CD14-positive monocyte (primary cell): ENCODE data around the gene TPPP. TPM values are rescaled to one million over a fixed set of nuclear protein-coding genes. Genes with fewer than 3 reads are reported as not detected.

Experiments used
- DNase-seq, 3 donors: peaks; one replicate each; pipeline ENCODE4 v3.0.0-alpha.2; 2011 to 2022
- H2AFZ ChIP-seq: 2 replicates; pipeline ENCODE4 v1.6.0; 2012; ENCODE audit warnings: mild to moderate bottlenecking, low read depth, low read length, inconsistent platforms; ENCODE audit not compliant: insufficient read depth, poor library complexity, severe bottlenecking
- H3K27ac ChIP-seq, 2 donors: 1 replicate in 1 of 2; 2 replicates in 1 of 2; pipeline ENCODE4 v1.5.1; 2012 to 2013; ENCODE audit warnings: low read length in 2 of 2, control low read depth in 1 of 2, inconsistent platforms in 1 of 2, low read depth in 1 of 2, mild to moderate bottlenecking in 1 of 2
- H3K27me3 ChIP-seq, 2 donors: one replicate each; pipeline versions ENCODE4 v1.6.0 to v1.6.1; 2011 to 2013; ENCODE audit warnings: low read length in 2 of 2; ENCODE audit not compliant: control insufficient read depth in 2 of 2, insufficient read depth in 2 of 2
- H3K36me3 ChIP-seq, 2 donors: replicated peaks in 1 of 2; 1 replicate in 1 of 2; 2 replicates in 1 of 2; pipeline versions ENCODE4 v1.5.1 to v1.6.1; 2012 to 2013; ENCODE audit warnings: low read length in 2 of 2, control low read depth in 1 of 2, inconsistent platforms in 1 of 2, mild to moderate bottlenecking in 1 of 2; ENCODE audit not compliant: insufficient read depth in 2 of 2, control insufficient read depth in 1 of 2
- H3K4me1 ChIP-seq, 2 donors: 1 replicate in 1 of 2; 2 replicates in 1 of 2; pipeline versions ENCODE4 v1.5.1 to v1.6.1; 2012 to 2013; ENCODE audit warnings: low read length in 2 of 2, control low read depth in 1 of 2, inconsistent platforms in 1 of 2, mild to moderate bottlenecking in 1 of 2, moderate library complexity in 1 of 2; ENCODE audit not compliant: insufficient read depth in 2 of 2, control insufficient read depth in 1 of 2
- H3K4me2 ChIP-seq: replicated peaks from 2 replicates; pipeline ENCODE3; 2012; ENCODE audit warnings: low read length, moderate library complexity, mild to moderate bottlenecking; ENCODE audit not compliant: poor library complexity, severe bottlenecking; ENCODE audit errors: extremely low read depth
- H3K4me3 ChIP-seq, 3 experiments: fragments of 200-600 bp in 1 of 3; sonication (generic) in 1 of 3; replicated peaks in 1 of 3; 1 replicate in 2 of 3; 2 replicates in 1 of 3; pipeline ENCODE4 v1.5.1; 2011 to 2013; ENCODE audit warnings: low read length in 3 of 3, mild to moderate bottlenecking in 3 of 3, control low read depth in 2 of 3, low read depth in 2 of 3, inconsistent platforms in 1 of 3, moderate library complexity in 1 of 3
- H3K79me2 ChIP-seq: 2 replicates; pipeline ENCODE4 v1.6.0; 2012; ENCODE audit warnings: mild to moderate bottlenecking, control low read depth, inconsistent platforms, low read length, moderate library complexity; ENCODE audit not compliant: insufficient read depth
- H3K9ac ChIP-seq: 2 replicates; pipeline ENCODE4 v1.6.0; 2017; ENCODE audit warnings: low read length, mild to moderate bottlenecking; ENCODE audit not compliant: insufficient read depth, poor library complexity, severe bottlenecking
- H3K9me3 ChIP-seq, 2 donors: replicated peaks in 1 of 2; 1 replicate in 1 of 2; 2 replicates in 1 of 2; pipeline versions ENCODE4 v1.5.1 to v1.6.1; 2012 to 2013; ENCODE audit warnings: low read length in 2 of 2, control low read depth in 1 of 2; ENCODE audit not compliant: control insufficient read depth in 1 of 2, insufficient read depth in 1 of 2
- H4K20me1 ChIP-seq: 2 replicates; pipeline ENCODE4 v1.6.0; 2012; ENCODE audit warnings: mild to moderate bottlenecking, low read length, control low read depth, moderate library complexity; ENCODE audit not compliant: insufficient read depth
- H3K27ac Mint-ChIP-seq, 7 donors: one replicate each; pipeline ENCODE4 v1.8.0; 2020; ENCODE audit warnings: mild to moderate bottlenecking in 7 of 7, mixed read lengths in 7 of 7, moderate library complexity in 6 of 7, inconsistent platforms in 2 of 7
- H3K27me3 Mint-ChIP-seq, 3 donors: one replicate each; pipeline ENCODE4 v1.8.0; 2021 to 2022; ENCODE audit warnings: low read depth in 3 of 3, mild to moderate bottlenecking in 3 of 3, mixed read lengths in 3 of 3, moderate library complexity in 3 of 3, inconsistent platforms in 1 of 3
- H3K36me3 Mint-ChIP-seq, 2 donors: one replicate each; pipeline ENCODE4 v1.8.0; 2020; ENCODE audit warnings: mixed read lengths in 2 of 2, inconsistent platforms in 1 of 2, mild to moderate bottlenecking in 1 of 2
- H3K4me1 Mint-ChIP-seq: one replicate; pipeline ENCODE4 v1.8.0; 2020; ENCODE audit warnings: mild to moderate bottlenecking, mixed read lengths
- H3K4me3 Mint-ChIP-seq, 2 donors: one replicate each; pipeline ENCODE4 v1.8.0; 2020; ENCODE audit warnings: mild to moderate bottlenecking in 2 of 2, mixed read lengths in 2 of 2, moderate library complexity in 1 of 2
- H3K9me3 Mint-ChIP-seq, 7 donors: one replicate each; pipeline ENCODE4 v1.8.0; 2020 to 2022; ENCODE audit warnings: mixed read lengths in 7 of 7, mild to moderate bottlenecking in 6 of 7, moderate library complexity in 6 of 7, inconsistent platforms in 2 of 7
- WGBS: methylation state at CpG from one replicate; pipeline ENCODE4 v1.1.5; 2013; ENCODE audit warnings: missing lambda C conversion rate; ENCODE audit not compliant: insufficient coverage; 5-methylcytosine and 5-hydroxymethylcytosine counted together
- intact Hi-C, 2 donors: fragments of 100-400 bp; cut with micrococcal nuclease; formaldehyde crosslinking; loops; one replicate each; pipeline versions ENCODE4 v1.15.0 to v1.15.1; 2023
- polyA plus RNA-seq, 3 donors: library from polyadenylated mRNA; depleted of rRNA in 1 of 3; unstranded in 2 of 3; stranded (reverse) in 1 of 3; fragments of 300-500 nt in 2 of 3; fragments of >200 nt in 1 of 3; fragmentation: Illumina TruSeq in 2 of 3; gene quantifications; 1 replicate in 2 of 3; 2 replicates in 1 of 3; pipeline ENCODE4 v1.2.3, GENCODE V29; 2012 to 2021
- TF ChIP-seq, protein P1 (sequence below): fragments of 200-600 bp; IDR thresholded peaks from one replicate; pipeline ENCODE4 v1.8.0; 2022; ENCODE audit warnings: antibody characterized with exemption, mild to moderate bottlenecking

The TPPP gene
- polyA plus RNA-seq, 3 donors: 0.02 to 0.17 (median 0.06) TPM

DNA sequence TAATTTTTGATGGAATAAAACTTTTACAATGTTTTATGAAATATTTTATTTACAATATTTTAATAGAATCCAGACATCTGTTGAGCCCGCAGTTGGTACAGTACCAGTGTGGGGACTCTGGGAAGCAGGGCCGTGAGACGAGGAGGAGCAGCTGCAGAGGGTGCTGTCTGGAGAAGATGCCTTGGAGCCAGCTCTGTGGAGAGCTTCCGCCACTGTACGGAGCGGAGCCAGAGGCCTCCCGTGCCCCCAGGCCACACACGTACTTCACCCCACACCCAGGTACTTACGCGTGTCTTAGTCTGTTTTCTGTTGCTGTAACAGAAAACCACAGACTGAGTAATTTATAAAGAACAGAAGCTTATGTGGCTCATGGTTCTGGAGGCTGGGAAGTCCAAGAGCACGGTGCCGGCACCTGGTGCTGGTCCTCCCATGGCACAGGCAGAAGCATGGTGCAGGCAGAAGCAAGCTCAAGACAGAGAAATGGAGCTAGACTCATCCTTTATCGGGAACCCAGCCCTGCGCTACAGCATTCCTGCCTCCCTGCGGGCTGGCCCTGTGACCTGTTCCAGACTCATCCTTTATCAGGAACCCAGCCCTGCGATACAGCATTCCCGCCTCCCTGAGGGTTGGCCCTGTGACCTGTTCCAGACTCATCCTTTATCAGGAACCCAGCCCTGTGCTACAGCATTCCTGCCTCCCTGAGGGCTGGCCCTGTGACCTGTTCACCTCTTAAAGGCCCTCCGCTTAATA is 57.7 kb downstream of the TPPP start:
- H2AFZ ChIP-seq: no peak overlapping the region
- peaks cover 0 to 6% of the 10 kb centered on the region in 2 donors for H3K9me3 ChIP-seq
- Mint-ChIP-seq H3K4me3 (no peak overlapping the region), H3K27me3 (peaks cover 0 to 2% (median 0%) of the 10 kb centered on the region in 3 donors), H3K36me3 (peaks cover 47 to 63% of the 10 kb centered on the region in 2 donors), H3K9me3 (peaks cover 0 to 3% (median 2%) of the 10 kb centered on the region in 7 donors), H3K4me1 (no peaks in the 10 kb centered on the region), H3K27ac (peak overlapping the region in 1 of 7 donors; percentile 41)
- no peak overlapping the region for H3K4me3 ChIP-seq
- no peak for DNase-seq
- WGBS: 98% methylated on average over 9 of the region's 18 CpGs
- no peaks in the 10 kb centered on the region for H3K79me2 ChIP-seq
- intact Hi-C loops: no loop called here
- H3K4me2 ChIP-seq: no peak overlapping the region
- peaks cover 27 to 48% of the 10 kb centered on the region in 2 donors for H3K36me3 ChIP-seq
- H3K27ac ChIP-seq: no peak overlapping the region
- no peaks in the 10 kb centered on the region for H4K20me1 ChIP-seq
- H3K27me3 ChIP-seq: no peaks in the 10 kb centered on the region
- H3K4me1 ChIP-seq: no peaks in the 10 kb centered on the region
- H3K9ac ChIP-seq: no peak overlapping the region
- TF ChIP-seq, protein P1, sequence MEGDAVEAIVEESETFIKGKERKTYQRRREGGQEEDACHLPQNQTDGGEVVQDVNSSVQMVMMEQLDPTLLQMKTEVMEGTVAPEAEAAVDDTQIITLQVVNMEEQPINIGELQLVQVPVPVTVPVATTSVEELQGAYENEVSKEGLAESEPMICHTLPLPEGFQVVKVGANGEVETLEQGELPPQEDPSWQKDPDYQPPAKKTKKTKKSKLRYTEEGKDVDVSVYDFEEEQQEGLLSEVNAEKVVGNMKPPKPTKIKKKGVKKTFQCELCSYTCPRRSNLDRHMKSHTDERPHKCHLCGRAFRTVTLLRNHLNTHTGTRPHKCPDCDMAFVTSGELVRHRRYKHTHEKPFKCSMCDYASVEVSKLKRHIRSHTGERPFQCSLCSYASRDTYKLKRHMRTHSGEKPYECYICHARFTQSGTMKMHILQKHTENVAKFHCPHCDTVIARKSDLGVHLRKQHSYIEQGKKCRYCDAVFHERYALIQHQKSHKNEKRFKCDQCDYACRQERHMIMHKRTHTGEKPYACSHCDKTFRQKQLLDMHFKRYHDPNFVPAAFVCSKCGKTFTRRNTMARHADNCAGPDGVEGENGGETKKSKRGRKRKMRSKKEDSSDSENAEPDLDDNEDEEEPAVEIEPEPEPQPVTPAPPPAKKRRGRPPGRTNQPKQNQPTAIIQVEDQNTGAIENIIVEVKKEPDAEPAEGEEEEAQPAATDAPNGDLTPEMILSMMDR: no peak

DNA sequence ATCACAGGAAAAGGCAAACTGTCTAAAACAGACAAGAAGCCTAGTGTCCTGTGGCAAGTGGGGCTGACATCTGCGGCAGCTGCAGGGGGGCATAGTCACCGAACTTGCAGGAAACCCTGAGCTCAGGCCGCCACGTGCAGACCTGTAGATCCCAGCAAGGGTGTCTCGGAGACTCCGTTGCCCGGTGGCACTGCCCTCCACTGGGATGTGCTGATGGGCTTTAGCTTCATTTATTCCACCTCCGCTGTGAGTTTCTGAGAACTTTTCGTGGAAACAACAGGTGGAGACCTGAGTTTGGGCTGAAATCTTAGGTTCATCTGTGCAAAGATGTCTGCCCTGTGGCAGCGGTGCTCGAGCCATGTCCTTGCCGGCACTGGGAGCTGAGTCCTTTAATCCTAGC is 59.0 kb downstream of the TPPP start:
- DNase-seq: no peak
- no peak overlapping the region for H2AFZ ChIP-seq
- WGBS: 96% methylated on average over 12 of the region's 12 CpGs
- no peaks in the 10 kb centered on the region for H3K27me3 ChIP-seq
- Mint-ChIP-seq H3K4me3 (no peak overlapping the region), H3K27me3 (peaks cover 0 to 2% (median 0%) of the 10 kb centered on the region in 3 donors), H3K36me3 (peaks cover 39 to 53% of the 10 kb centered on the region in 2 donors), H3K27ac (no peak overlapping the region), H3K9me3 (peaks cover 0 to 3% (median 2%) of the 10 kb centered on the region in 7 donors), H3K4me1 (no peaks in the 10 kb centered on the region)
- no peak overlapping the region for H3K4me2 ChIP-seq
- intact Hi-C loops: no loop called here
- H3K36me3 ChIP-seq: peaks cover 16 to 36% of the 10 kb centered on the region in 2 donors
- no peaks in the 10 kb centered on the region for H3K4me1 ChIP-seq
- no peaks in the 10 kb centered on the region for H4K20me1 ChIP-seq
- TF ChIP-seq, protein P1: no peak
- no peaks in the 10 kb centered on the region for H3K79me2 ChIP-seq
- no peak overlapping the region for H3K4me3 ChIP-seq
- peaks cover 0 to 6% of the 10 kb centered on the region in 2 donors for H3K9me3 ChIP-seq
- no peak overlapping the region for H3K9ac ChIP-seq
- no peak overlapping the region for H3K27ac ChIP-seq
